Glutamatergic neuron (in vitro differentiated cells): Measurements from ENCODE around the gene SLAMF9. TPM values are rescaled to one million over a fixed set of nuclear protein-coding genes. Genes with fewer than 3 reads are reported as not detected.

Experiments
- DNase-seq: peaks from one replicate; pipeline ENCODE4 v3.0.0; 2022
- H3K27ac Mint-ChIP-seq: one replicate; pipeline ENCODE4 v1.8.0; 2020; ENCODE audit warnings: mild to moderate bottlenecking, mixed read lengths, inconsistent platforms; ENCODE audit not compliant: unreplicated experiment
- H3K27me3 Mint-ChIP-seq: one replicate; pipeline ENCODE4 v1.8.0; 2020; ENCODE audit warnings: mild to moderate bottlenecking, moderate library complexity, mixed read lengths, inconsistent platforms; ENCODE audit not compliant: unreplicated experiment
- H3K36me3 Mint-ChIP-seq: one replicate; pipeline ENCODE4 v1.8.0; 2020; ENCODE audit warnings: mild to moderate bottlenecking, mixed read lengths, inconsistent platforms; ENCODE audit not compliant: unreplicated experiment
- H3K4me1 Mint-ChIP-seq: one replicate; pipeline ENCODE4 v1.8.0; 2020; ENCODE audit warnings: mild to moderate bottlenecking, low read depth, mixed read lengths, inconsistent platforms; ENCODE audit not compliant: unreplicated experiment
- H3K4me3 Mint-ChIP-seq: one replicate; pipeline ENCODE4 v1.8.0; 2020; ENCODE audit warnings: mild to moderate bottlenecking, mixed read lengths, inconsistent platforms; ENCODE audit not compliant: unreplicated experiment
- H3K9me3 Mint-ChIP-seq: one replicate; pipeline ENCODE4 v1.8.0; 2020; ENCODE audit warnings: mild to moderate bottlenecking, moderate library complexity, mixed read lengths, inconsistent platforms; ENCODE audit not compliant: unreplicated experiment
- total RNA-seq: library from RNA; stranded (reverse); fragmentation: NEBNext Ultra II Directional; extraction: Animal tissue kit (Norgen Biotek cat#: 25700); gene quantifications from one replicate; pipeline ENCODE4 v1.2.1, GENCODE V29; 2021; ENCODE audit not compliant: unreplicated experiment
- TF ChIP-seq, protein P1 (sequence below): fragments of 200-600 bp; sonication (generic); IDR thresholded peaks from one replicate; pipeline ENCODE4 v1.5.0; 2021; ENCODE audit not compliant: partially characterized antibody, unreplicated experiment

Gene SLAMF9
- total RNA-seq, 1 donor from 2014 or later = not detected

DNA sequence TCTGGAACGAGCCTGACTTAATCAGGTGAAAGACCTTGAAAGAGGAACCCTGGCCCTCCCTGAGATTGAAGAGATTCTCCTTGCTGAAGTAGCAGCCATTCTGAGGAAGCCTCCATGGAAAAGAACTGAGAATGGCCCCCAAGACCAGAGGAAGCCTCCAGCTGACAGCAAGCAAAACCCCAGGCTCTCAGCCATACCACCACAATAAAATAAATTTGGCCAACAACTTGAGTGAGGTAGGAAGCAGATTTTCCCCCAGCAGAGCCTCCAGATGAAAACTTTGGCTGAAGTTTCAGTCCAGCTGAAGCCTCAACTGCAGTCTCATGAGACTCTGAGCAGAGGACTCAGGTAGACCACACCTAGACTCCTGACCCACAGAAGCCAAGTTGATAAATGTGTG is 34.0 kb upstream of the SLAMF9 start:
- no peaks in the 10 kb centered on the region for H3K9me3 Mint-ChIP-seq
- TF ChIP-seq, protein P1, sequence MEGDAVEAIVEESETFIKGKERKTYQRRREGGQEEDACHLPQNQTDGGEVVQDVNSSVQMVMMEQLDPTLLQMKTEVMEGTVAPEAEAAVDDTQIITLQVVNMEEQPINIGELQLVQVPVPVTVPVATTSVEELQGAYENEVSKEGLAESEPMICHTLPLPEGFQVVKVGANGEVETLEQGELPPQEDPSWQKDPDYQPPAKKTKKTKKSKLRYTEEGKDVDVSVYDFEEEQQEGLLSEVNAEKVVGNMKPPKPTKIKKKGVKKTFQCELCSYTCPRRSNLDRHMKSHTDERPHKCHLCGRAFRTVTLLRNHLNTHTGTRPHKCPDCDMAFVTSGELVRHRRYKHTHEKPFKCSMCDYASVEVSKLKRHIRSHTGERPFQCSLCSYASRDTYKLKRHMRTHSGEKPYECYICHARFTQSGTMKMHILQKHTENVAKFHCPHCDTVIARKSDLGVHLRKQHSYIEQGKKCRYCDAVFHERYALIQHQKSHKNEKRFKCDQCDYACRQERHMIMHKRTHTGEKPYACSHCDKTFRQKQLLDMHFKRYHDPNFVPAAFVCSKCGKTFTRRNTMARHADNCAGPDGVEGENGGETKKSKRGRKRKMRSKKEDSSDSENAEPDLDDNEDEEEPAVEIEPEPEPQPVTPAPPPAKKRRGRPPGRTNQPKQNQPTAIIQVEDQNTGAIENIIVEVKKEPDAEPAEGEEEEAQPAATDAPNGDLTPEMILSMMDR = no peak
- no peaks in the 10 kb centered on the region for H3K36me3 Mint-ChIP-seq
- H3K27ac Mint-ChIP-seq = no peak overlapping the region
- no peaks in the 10 kb centered on the region for H3K27me3 Mint-ChIP-seq
- no peak overlapping the region for H3K4me3 Mint-ChIP-seq
- no peak for DNase-seq
- no peaks in the 10 kb centered on the region for H3K4me1 Mint-ChIP-seq

- Mint-ChIP-seq H3K27ac (no peak overlapping the region), H3K4me1 (peaks cover 2% of the 10 kb centered on the region), H3K4me3 (no peak overlapping the region), H3K9me3 (peaks cover 2% of the 10 kb centered on the region), H3K36me3 (peaks cover 3% of the 10 kb centered on the region), H3K27me3 (no peaks in the 10 kb centered on the region)
- TF ChIP-seq, protein P1 = no peak
- no peak for DNase-seq
Observed at GRCh38 chr1:159987186-159987585, 33.1 kb upstream of the SLAMF9 start.

DNA sequence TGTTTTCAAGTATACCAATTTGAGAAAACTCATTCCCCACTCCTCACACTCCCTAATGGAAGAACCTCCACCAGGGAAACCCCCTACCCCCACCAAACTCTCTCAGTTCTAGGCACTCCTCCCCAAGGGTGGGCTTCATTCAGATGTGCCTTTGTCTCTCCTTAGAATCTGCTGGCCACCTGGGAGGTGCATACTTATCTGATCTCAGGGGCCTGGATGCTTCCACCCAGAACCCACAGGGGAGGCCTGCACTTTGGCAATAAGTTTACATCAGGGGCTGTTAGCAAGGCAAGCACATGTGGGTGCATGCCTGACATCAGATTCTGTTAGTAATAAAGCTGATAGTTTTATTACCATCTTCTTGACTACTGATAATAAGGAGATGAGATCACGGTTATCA is 32.5 kb upstream of the SLAMF9 start:
- no peak overlapping the region for H3K27ac Mint-ChIP-seq
- peaks cover 6% of the 10 kb centered on the region for H3K9me3 Mint-ChIP-seq
- H3K4me3 Mint-ChIP-seq = no peak overlapping the region
- H3K27me3 Mint-ChIP-seq = no peaks in the 10 kb centered on the region
- peaks cover 8% of the 10 kb centered on the region for H3K36me3 Mint-ChIP-seq
- H3K4me1 Mint-ChIP-seq = peaks cover 6% of the 10 kb centered on the region
- TF ChIP-seq, protein P1 = no peak
- DNase-seq = no peak

DNA sequence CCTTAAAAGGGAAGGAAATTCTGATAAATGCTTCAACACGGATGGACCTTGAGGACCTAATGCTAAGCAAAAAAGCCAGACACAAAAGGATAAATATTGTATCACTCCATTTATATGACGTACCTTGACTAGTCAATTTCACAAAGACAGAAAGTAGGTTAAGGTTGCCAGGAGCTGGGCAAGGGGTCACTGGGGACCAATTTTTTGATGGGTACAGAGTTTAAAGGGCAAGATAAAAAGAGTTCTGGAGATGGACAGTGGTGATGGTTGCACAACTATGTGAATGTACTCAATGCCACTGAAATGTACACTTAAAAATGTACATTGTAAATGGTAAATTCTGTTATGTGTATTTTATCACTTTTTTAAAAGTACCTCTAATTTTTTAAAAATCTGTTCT is 32.1 kb upstream of the SLAMF9 start:
- H3K27me3 Mint-ChIP-seq = no peaks in the 10 kb centered on the region
- peaks cover 8% of the 10 kb centered on the region for H3K36me3 Mint-ChIP-seq
- no peak overlapping the region for H3K27ac Mint-ChIP-seq
- no peak overlapping the region for H3K4me3 Mint-ChIP-seq
- H3K9me3 Mint-ChIP-seq = peaks cover 6% of the 10 kb centered on the region
- TF ChIP-seq, protein P1 = no peak
- no peak for DNase-seq
- peaks cover 6% of the 10 kb centered on the region for H3K4me1 Mint-ChIP-seq

GRCh38 chr1:159985473-159985872 is 31.4 kb upstream of the SLAMF9 start:
- Mint-ChIP-seq H3K9me3 (peaks cover 6% of the 10 kb centered on the region), H3K27me3 (peaks cover 2% of the 10 kb centered on the region), H3K4me1 (peaks cover 6% of the 10 kb centered on the region), H3K36me3 (peaks cover 8% of the 10 kb centered on the region), H3K4me3 (no peak overlapping the region), H3K27ac (no peak overlapping the region)
- TF ChIP-seq, protein P1 = no peak
- no peak for DNase-seq
